Mucosa of rectum (tissue), 2 donors: Measurements from ENCODE around the gene APOA4.
"Not testable (repeated sequence)": the region's sequence is repeated elsewhere in the genome, so short reads cannot be mapped to it uniquely, and the experiment has no call there.

ENCODE experiments used
- H3K27ac ChIP-seq, 2 donors: one replicate each; pipeline ENCODE4 v1.7.0; 2013; ENCODE audit warnings: inconsistent platforms in 2 of 2, low read depth in 2 of 2, low read length in 2 of 2
- H3K27me3 ChIP-seq, 2 donors: one replicate each; pipeline ENCODE4 v1.7.0; 2013; ENCODE audit warnings: low read length in 2 of 2; ENCODE audit not compliant: control insufficient read depth in 2 of 2, insufficient read depth in 2 of 2
- H3K36me3 ChIP-seq, 2 donors: one replicate each; pipeline ENCODE4 v1.7.0; 2013; ENCODE audit warnings: low read length in 2 of 2; ENCODE audit not compliant: control insufficient read depth in 2 of 2, insufficient read depth in 2 of 2
- H3K4me1 ChIP-seq, 2 donors: one replicate each; pipeline ENCODE4 v1.7.0; 2013; ENCODE audit warnings: low read length in 2 of 2, mild to moderate bottlenecking in 1 of 2; ENCODE audit not compliant: control insufficient read depth in 2 of 2, insufficient read depth in 2 of 2
- H3K4me3 ChIP-seq, 2 donors: one replicate each; pipeline ENCODE4 v1.7.0; 2013; ENCODE audit warnings: low read length in 2 of 2
- H3K9ac ChIP-seq, 2 donors: one replicate each; pipeline ENCODE4 v1.7.0; 2013; ENCODE audit warnings: low read length in 2 of 2, low read depth in 1 of 2, mild to moderate bottlenecking in 1 of 2
- H3K9me3 ChIP-seq, 2 donors: one replicate each; pipeline ENCODE4 v1.7.0; 2013; ENCODE audit warnings: low read length in 2 of 2; ENCODE audit not compliant: control insufficient read depth in 2 of 2
- donor health status: healthy.
- donor health status: Normal muscosa, but diverticular disease.

The APOA4 gene

GRCh38 chr11:116838321-116839084 lies 15.4 kb upstream of the APOA4 start:
- no peaks in the 10 kb centered on the region for H3K27me3 ChIP-seq
- H3K36me3 ChIP-seq, result peaks cover 0 to 2% of the 10 kb centered on the region in 2 donors
- H3K27ac ChIP-seq, result no peak overlapping the region
- no peak overlapping the region for H3K9ac ChIP-seq
- H3K9me3 ChIP-seq, result no peaks in the 10 kb centered on the region
- H3K4me3 ChIP-seq, result no peak overlapping the region
- H3K4me1 ChIP-seq, result peaks cover 0 to 7% of the 10 kb centered on the region in 2 donors

DNA sequence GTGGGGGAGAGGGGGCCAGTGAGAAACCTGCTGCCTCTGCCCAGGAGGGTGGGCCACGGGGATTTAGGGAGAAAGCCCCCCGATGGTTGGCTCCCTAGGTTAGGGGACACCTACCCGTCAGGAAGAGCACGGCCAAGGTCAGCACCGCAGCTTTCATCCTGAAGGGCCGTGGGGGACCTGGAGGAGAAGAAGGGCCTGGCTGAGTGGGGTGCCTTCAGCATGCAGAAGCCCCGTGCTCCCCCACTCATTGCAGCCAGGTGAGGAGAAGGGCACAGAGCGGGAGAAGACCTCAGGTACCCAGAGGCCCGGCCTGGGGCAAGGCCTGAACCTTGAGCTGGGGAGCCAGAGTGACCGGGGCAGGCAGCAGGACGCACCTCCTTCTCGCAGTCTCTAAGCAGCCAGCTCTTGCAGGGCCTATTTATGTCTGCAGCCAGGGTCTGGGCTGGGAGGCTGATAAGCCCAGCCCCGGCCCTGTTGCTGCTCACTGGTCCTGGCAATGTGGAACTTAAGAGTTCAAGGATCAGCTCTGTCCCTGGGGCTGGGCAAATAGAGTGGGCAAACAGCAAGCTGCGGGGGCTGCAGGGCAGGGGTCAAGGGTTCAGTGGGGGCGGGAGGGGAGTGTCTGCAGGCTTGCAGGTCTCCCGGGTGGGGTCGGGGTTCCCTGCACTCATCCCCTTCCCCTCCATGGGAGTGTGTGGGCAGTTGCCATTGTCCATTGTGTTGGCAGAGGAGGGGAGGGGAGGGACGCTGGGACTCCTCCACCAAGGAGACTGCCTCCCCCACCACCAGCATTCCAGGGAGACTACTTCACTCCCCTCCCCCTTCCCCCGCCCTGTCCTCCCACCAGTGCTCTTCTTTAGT lies 14.4 kb upstream of the APOA4 start, which contains the start of gene APOA1:
APOA1 (minus strand) TSS at position 392 of the 861 bp plus-strand sequence; CDS start at position 157, 235 bp downstream.
- H3K27ac ChIP-seq, result no peak within 1 kb of the TSS
- no peaks in the 10 kb centered on the region for H3K36me3 ChIP-seq
- no peaks in the 10 kb centered on the region for H3K9me3 ChIP-seq
- no peak within 1 kb of the TSS for H3K9ac ChIP-seq
- H3K4me1 ChIP-seq, result peaks cover 0 to 7% of the 10 kb centered on the region in 2 donors
- no peak within 1 kb of the TSS for H3K4me3 ChIP-seq
- no peaks in the 10 kb centered on the region for H3K27me3 ChIP-seq

DNA sequence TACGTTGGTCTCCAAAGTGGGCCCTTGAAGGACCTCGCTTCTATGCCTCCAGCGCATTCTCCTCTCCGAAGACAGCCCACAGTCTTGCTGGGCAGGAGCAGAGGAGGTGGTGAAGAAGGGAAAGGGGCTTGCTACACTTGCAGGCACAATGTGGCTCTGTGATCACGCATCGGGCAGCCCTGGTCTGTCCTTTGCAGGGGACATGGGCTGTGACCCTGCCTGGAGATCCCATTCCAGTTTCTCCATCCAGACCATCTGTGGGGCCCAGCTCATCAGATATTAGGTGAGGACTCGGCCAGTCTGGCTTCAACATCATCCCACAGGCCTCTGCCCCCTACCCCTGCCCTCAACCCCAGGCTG lies 13.5 kb upstream of the APOA4 start:
- H3K9ac ChIP-seq, result no peak overlapping the region
- no peak overlapping the region for H3K4me3 ChIP-seq
- H3K36me3 ChIP-seq, result no peaks in the 10 kb centered on the region
- no peaks in the 10 kb centered on the region for H3K27me3 ChIP-seq
- H3K4me1 ChIP-seq, result peaks cover 0 to 7% of the 10 kb centered on the region in 2 donors
- no peak overlapping the region for H3K27ac ChIP-seq
- H3K9me3 ChIP-seq, result no peaks in the 10 kb centered on the region

GRCh38 chr11:116835791-116836631 lies 12.9 kb upstream of the APOA4 start:
- Histone ChIP-seq H3K9me3 (no peaks in the 10 kb centered on the region), H3K4me3 (peak overlapping the region; percentile 59 to 63), H3K27me3 (no peaks in the 10 kb centered on the region), H3K4me1 (peaks cover 0 to 7% of the 10 kb centered on the region in 2 donors), H3K36me3 (no peaks in the 10 kb centered on the region), H3K9ac (peak overlapping the region in 1 of 2 donors; percentile 41), H3K27ac (peak overlapping the region in 1 of 2 donors; percentile 64)

GRCh38 chr11:116835042-116835772 lies 12.1 kb upstream of the APOA4 start:
- Histone ChIP-seq H3K36me3 (no peaks in the 10 kb centered on the region), H3K9ac (peak overlapping the region in 1 of 2 donors; percentile 5), H3K9me3 (no peaks in the 10 kb centered on the region), H3K4me1 (peaks cover 0 to 7% of the 10 kb centered on the region in 2 donors), H3K4me3 (peak overlapping the region in 1 of 2 donors; percentile 59), H3K27ac (peak overlapping the region; percentile 24 to 64), H3K27me3 (no peaks in the 10 kb centered on the region)

DNA sequence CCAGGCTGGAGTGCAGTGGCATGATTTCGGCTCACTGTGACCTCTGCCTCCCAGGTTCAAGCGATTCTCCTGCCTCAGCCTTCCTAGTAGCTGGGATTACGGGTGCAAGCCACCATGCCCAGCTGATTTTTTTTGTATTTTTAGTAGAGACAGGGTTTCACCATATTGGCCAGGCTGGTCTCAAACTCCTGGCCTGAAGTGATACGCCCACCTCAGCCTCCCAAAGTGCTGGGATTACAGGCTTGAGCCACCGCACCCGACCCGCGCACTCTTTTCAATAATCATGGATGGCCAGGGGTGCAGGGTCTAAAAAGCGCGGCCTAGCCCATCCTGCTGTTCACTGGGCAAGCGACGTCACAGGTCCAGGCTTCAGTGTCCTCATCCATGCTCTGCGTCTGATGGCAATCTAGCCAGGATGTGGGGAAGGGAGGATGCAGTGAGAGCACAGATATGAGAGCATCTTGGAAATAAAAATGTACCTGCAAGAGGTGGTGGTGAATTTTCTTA lies 11.5 kb upstream of the APOA4 start:
- H3K27me3 ChIP-seq, H3K9ac ChIP-seq, H3K27ac ChIP-seq, H3K36me3 ChIP-seq, H3K9me3 ChIP-seq, H3K4me3 ChIP-seq, H3K4me1 ChIP-seq: not testable (repeated sequence)

- Histone ChIP-seq H3K9me3 (no peaks in the 10 kb centered on the region), H3K27me3 (no peaks in the 10 kb centered on the region), H3K4me1 (peaks cover 0 to 7% of the 10 kb centered on the region in 2 donors), H3K9ac (no peak overlapping the region), H3K27ac (no peak overlapping the region), H3K36me3 (no peaks in the 10 kb centered on the region), H3K4me3 (no peak overlapping the region)
Observed at GRCh38 chr11:116833816-116834534, 10.9 kb upstream of the APOA4 start.

- peaks cover 0 to 7% of the 10 kb centered on the region in 2 donors for H3K4me1 ChIP-seq
- no peak overlapping the region for H3K27ac ChIP-seq
- H3K27me3 ChIP-seq, result no peaks in the 10 kb centered on the region
- no peaks in the 10 kb centered on the region for H3K36me3 ChIP-seq
- no peak overlapping the region for H3K9ac ChIP-seq
- no peaks in the 10 kb centered on the region for H3K9me3 ChIP-seq
- H3K4me3 ChIP-seq, result no peak overlapping the region
Observed at GRCh38 chr11:116833491-116833815, 10.3 kb upstream of the APOA4 start.
